Small intestine (tissue), 7 donors: ENCODE measurements around the gene HBG2. TPM values are rescaled to one million over a fixed set of nuclear protein-coding genes. Genes with fewer than 3 reads are reported as not detected.

Experiments used
- DNase-seq, 2 donors: peaks; one replicate each; pipeline versions ENCODE4 v3.0.0 to v3.0.0-alpha.2; 2013
- FAIRE-seq: peaks from 2 replicates; lab custom pipeline; 2012; peaks lifted over from hg19 to GRCh38; lab: Jason Lieb, UNC
- H3K27ac ChIP-seq, 3 donors: one replicate each; pipeline ENCODE4 v1.5.1; 2013; ENCODE audit warnings: low read length in 2 of 3, mild to moderate bottlenecking in 2 of 3, control low read depth in 1 of 3, inconsistent platforms in 1 of 3, low read depth in 1 of 3, moderate library complexity in 1 of 3
- H3K27me3 ChIP-seq, 3 donors: one replicate each; pipeline ENCODE4 v1.6.1; 2013; ENCODE audit warnings: low read length in 3 of 3, inconsistent platforms in 1 of 3; ENCODE audit not compliant: control insufficient read depth in 3 of 3, insufficient read depth in 3 of 3
- H3K36me3 ChIP-seq, 3 donors: one replicate each; pipeline ENCODE4 v1.6.1; 2013; ENCODE audit warnings: low read length in 3 of 3, inconsistent platforms in 1 of 3, low read depth in 1 of 3, mild to moderate bottlenecking in 1 of 3, moderate library complexity in 1 of 3; ENCODE audit not compliant: control insufficient read depth in 3 of 3, insufficient read depth in 2 of 3
- H3K4me1 ChIP-seq, 3 donors: one replicate each; pipeline ENCODE4 v1.6.1; 2013; ENCODE audit warnings: low read length in 2 of 3, inconsistent platforms in 1 of 3, low read depth in 1 of 3, mild to moderate bottlenecking in 1 of 3, moderate library complexity in 1 of 3; ENCODE audit not compliant: control insufficient read depth in 3 of 3, insufficient read depth in 2 of 3
- H3K4me3 ChIP-seq, 3 donors: one replicate each; pipeline ENCODE4 v1.5.1; 2013; ENCODE audit warnings: low read length in 3 of 3, control low read depth in 1 of 3, inconsistent platforms in 1 of 3, low read depth in 1 of 3, mild to moderate bottlenecking in 1 of 3, moderate library complexity in 1 of 3
- H3K9me3 ChIP-seq, 2 donors: one replicate each; pipeline ENCODE4 v1.6.1; 2013; ENCODE audit warnings: low read depth in 1 of 2, low read length in 1 of 2; ENCODE audit not compliant: control insufficient read depth in 2 of 2, insufficient read depth in 1 of 2
- WGBS, 3 donors: extraction: QIAGEN DNeasy Blood & Tissue Kit; methylation state at CpG; one replicate each; pipeline ENCODE4 v1.1.7; 2013; 5-methylcytosine and 5-hydroxymethylcytosine counted together
- polyA plus RNA-seq, 4 donors: library from polyadenylated mRNA; stranded (reverse) in 3 of 4; unstranded in 1 of 4; fragments of 200-250 nt in 3 of 4; fragments of 120-200 nt in 1 of 4; gene quantifications; one replicate each; pipeline versions ENCODE4 v1.2.1 to v1.2.3, GENCODE V29; 2013
- donor health status: healthy with polysubstance abuse.
- donor health status: control.
- donor health status: control.
- donor health status: Bipolar disorder and iron deficiency.
- donor health status: healthy.

HBG2 gene
- polyA plus RNA-seq, 4 donors, result 857 TPM; not detected in 3

GRCh38 chr11:5235364-5236095, 19.1 kb downstream of the HBG2 start:
- FAIRE-seq (no peak), DNase-seq (no peak)
- no peaks in the 10 kb centered on the region for H3K4me1 ChIP-seq
- no peak overlapping the region for H3K27ac ChIP-seq
- H3K27me3 ChIP-seq, result no peaks in the 10 kb centered on the region
- WGBS, 3 donors, result 76 to 85% (median 84%) methylated on average over 5 of the region's 5 CpGs
- no peaks in the 10 kb centered on the region for H3K36me3 ChIP-seq
- H3K9me3 ChIP-seq, result no peaks in the 10 kb centered on the region
- no peak overlapping the region for H3K4me3 ChIP-seq

DNA sequence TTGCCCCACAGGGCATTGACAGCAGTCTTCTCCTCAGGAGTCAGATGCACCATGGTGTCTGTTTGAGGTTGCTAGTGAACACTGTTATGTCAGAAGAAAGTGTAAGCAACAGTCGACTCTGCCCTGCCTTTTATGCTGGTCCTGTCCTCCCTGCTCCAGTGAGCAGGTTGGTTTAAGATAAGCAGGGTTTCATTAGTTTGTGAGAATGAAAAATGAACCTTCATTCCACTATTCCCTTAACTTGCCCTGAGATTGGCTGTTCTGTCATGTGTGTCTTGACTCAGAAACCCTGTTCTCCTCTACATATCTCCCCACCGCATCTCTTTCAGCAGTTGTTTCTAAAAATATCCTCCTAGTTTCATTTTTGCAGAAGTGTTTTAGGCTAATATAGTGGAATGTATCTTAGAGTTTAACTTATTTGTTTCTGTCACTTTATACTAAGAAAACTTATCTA, 20.2 kb downstream of the HBG2 start, which contains the start of gene HBD:
TSS of gene HBD (minus strand) at position 103 of the 454 bp plus-strand sequence. CDS start at position 53, 50 bp downstream.
- FAIRE-seq, result no peak
- H3K4me1 ChIP-seq, result no peaks in the 10 kb centered on the region
- DNase-seq, result no peak
- no peaks in the 10 kb centered on the region for H3K36me3 ChIP-seq
- no peaks in the 10 kb centered on the region for H3K9me3 ChIP-seq
- no peak within 1 kb of the TSS for H3K4me3 ChIP-seq
- no peaks in the 10 kb centered on the region for H3K27me3 ChIP-seq
- H3K27ac ChIP-seq, result no peak within 1 kb of the TSS
- WGBS, 3 donors, result 46 to 60% (median 54%) methylated on average over 2 of the region's 2 CpGs

GRCh38 chr11:5233307-5233706, 21.3 kb downstream of the HBG2 start:
- Histone ChIP-seq H3K27me3 (no peaks in the 10 kb centered on the region), H3K27ac (no peak overlapping the region), H3K4me3 (no peak overlapping the region), H3K4me1 (no peaks in the 10 kb centered on the region), H3K9me3 (no peaks in the 10 kb centered on the region), H3K36me3 (no peaks in the 10 kb centered on the region)
- DNase-seq (no peak), FAIRE-seq (no peak)
- 47 to 77% (median 71%) methylated on average over 1 of the region's 1 CpG for WGBS, 3 donors

GRCh38 chr11:5232821-5233220, 21.8 kb downstream of the HBG2 start:
- whole genome bisulfite sequencing, 3 donors, result 97 to 98% (median 97%) methylated on average over 2 of the region's 2 CpGs
- FAIRE-seq, result no peak
- no peak for DNase-seq

DNA sequence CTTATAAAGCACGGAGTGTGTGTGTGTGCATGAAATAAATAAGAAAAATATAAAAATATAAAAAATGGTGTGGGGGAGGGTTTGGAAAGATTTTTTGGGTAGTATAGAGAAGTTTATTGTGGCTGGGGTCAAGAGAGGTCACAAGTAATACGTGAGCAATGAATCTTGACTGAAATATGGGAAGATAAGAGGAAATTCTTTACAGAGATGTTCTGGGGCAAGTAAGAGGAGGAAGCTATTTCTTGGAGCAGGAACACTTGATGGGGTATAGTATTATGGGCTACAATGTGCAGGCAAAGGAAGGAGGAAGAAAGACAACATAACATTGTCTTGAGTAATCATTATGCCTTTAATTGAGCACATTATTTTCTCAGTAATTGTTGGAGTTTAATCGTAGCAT, 22.4 kb downstream of the HBG2 start:
- DNase-seq (no peak), FAIRE-seq (no peak)
- Histone ChIP-seq H3K27ac (no peak overlapping the region), H3K36me3 (no peaks in the 10 kb centered on the region), H3K4me3 (no peak overlapping the region), H3K9me3 (no peaks in the 10 kb centered on the region), H3K27me3 (no peaks in the 10 kb centered on the region), H3K4me1 (no peaks in the 10 kb centered on the region)
- WGBS, 3 donors, result 56 to 68% (median 58%) methylated on average over 3 of the region's 3 CpGs

More at GRCh38 chr11:5232821-5233220, 21.8 kb downstream of the HBG2 start:
- Histone ChIP-seq H3K4me1 (no peaks in the 10 kb centered on the region), H3K4me3 (no peak overlapping the region), H3K9me3 (no peaks in the 10 kb centered on the region), H3K27ac (no peak overlapping the region), H3K27me3 (no peaks in the 10 kb centered on the region), H3K36me3 (no peaks in the 10 kb centered on the region)

DNA sequence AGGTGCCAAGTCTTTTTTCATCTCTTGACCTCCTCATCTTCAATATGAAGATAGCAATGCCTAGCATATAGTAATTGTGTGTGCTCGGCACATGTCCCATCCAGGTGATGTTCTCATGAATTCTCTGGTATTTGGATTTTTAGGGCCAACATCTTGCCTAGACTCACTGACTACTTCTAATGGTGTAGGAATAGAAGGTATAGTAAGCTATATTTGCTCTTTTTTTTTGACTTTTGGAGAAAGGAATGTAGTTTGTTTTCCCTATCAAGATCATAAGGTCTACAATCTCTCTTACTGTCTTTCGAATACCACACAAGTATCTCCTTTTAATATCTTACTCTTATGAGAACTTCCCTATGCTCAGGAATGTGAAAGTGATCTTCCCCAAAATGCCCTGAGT, 23.5 kb downstream of the HBG2 start:
- no peak for DNase-seq
- Histone ChIP-seq H3K9me3 (no peaks in the 10 kb centered on the region), H3K36me3 (no peaks in the 10 kb centered on the region), H3K4me3 (no peak overlapping the region), H3K4me1 (no peaks in the 10 kb centered on the region), H3K27ac (no peak overlapping the region), H3K27me3 (no peaks in the 10 kb centered on the region)
- no peak for FAIRE-seq
- WGBS, 3 donors, result 77 to 88% (median 82%) methylated on average over 2 of the region's 2 CpGs

GRCh38 chr11:5230266-5230665, 24.3 kb downstream of the HBG2 start:
- Histone ChIP-seq H3K4me3 (no peak overlapping the region), H3K9me3 (no peaks in the 10 kb centered on the region), H3K4me1 (no peaks in the 10 kb centered on the region), H3K27ac (no peak overlapping the region), H3K27me3 (peaks cover 0 to 1% (median 0%) of the 10 kb centered on the region in 3 donors), H3K36me3 (no peaks in the 10 kb centered on the region)
- FAIRE-seq (no peak), DNase-seq (no peak)
- 84 to 100% (median 90%) methylated on average over 1 of the region's 1 CpG for WGBS, 3 donors

DNA sequence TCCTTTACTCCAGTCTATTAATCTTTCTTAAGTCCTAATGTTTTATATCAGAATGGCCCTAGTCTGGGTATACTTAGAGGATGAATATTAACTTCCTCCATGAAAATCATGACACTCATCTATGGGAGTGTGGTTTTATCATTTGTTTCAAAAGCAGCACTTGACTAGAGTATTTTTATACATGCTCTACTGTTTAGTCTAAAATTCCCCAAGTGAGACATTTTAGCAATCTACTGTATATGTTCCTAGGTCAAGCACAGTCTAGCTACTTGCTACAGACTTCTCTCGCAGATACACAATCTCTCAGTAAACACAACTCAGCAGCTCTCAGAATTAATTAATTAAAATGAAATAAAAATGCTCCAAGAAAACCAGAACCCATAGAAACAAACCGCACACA, 24.8 kb downstream of the HBG2 start:
- DNase-seq, result no peak
- no peaks in the 10 kb centered on the region for H3K36me3 ChIP-seq
- H3K27me3 ChIP-seq, result peaks cover 0 to 1% (median 0%) of the 10 kb centered on the region in 3 donors
- no peak overlapping the region for H3K4me3 ChIP-seq
- H3K9me3 ChIP-seq, result no peaks in the 10 kb centered on the region
- H3K27ac ChIP-seq, result no peak overlapping the region
- no peak for FAIRE-seq
- H3K4me1 ChIP-seq, result no peaks in the 10 kb centered on the region
- WGBS, 3 donors, result 81 to 87% (median 84%) methylated on average over 2 of the region's 2 CpGs
